ENCODE results near the gene RWDD4. TPM values are rescaled to one million over a fixed set of nuclear protein-coding genes. Genes with fewer than 3 reads are reported as not detected.
"Not testable (repeated sequence)": the region's sequence is repeated elsewhere in the genome, so short reads cannot be mapped to it uniquely, and the experiment has no call there.

The RWDD4 gene
- total RNA-seq, 4 donors from 2014 or later = 30.5 to 40.3 (median 30.9) TPM

DNA sequence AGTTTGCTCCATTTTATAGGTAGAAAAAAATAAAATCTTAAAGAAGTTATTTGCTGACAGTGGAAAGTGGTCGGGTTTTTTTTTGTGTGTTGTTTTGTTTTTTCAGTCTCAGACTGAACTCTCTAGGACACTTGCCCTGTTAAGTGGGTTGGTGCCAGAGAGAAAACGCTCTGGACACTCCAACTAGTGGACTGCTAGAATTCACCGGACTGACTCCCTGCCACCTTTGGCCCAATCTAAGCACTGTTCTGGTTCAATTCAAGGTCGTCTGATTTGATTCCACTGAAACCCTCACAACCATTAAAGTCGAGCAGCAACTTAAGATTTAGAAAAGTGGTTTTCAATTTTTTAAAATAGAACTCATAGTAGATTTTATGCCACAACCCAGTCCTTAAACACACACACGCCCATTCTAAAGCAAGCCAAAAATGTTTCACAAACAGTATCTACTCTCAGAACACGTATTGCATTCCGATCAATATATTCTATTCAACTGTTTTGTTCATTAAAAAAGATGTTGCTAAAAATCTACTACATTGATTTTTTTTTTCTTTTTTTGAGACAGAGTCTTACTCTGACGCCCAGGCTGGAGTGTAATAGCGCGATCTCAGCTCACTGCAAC lies 27.3 kb downstream of the RWDD4 start:
- Histone ChIP-seq H3K9me3 (no peaks in the 10 kb centered on the region), H3K36me3 (no peaks in the 10 kb centered on the region), H3K27me3 (no peaks in the 10 kb centered on the region), H3K4me3 (no peak overlapping the region), H3K27ac (replicated peaks in 1 of 4) (no peak overlapping the region), H3K4me1 (peaks cover 0 to 9% (median 6%) of the 10 kb centered on the region in 4 donors)
- intact Hi-C loops (cut with DNase I) = no loop called here
- TF ChIP-seq POLR2A (IDR thresholded peaks at IDR 0.05; ENCODE audit: low read depth) (no peak), POLR2AphosphoS5 (IDR thresholded peaks at IDR 0.05) (no peak), EP300 (IDR thresholded peaks at IDR 0.05) (no peak)
- TF ChIP-seq, protein P1, sequence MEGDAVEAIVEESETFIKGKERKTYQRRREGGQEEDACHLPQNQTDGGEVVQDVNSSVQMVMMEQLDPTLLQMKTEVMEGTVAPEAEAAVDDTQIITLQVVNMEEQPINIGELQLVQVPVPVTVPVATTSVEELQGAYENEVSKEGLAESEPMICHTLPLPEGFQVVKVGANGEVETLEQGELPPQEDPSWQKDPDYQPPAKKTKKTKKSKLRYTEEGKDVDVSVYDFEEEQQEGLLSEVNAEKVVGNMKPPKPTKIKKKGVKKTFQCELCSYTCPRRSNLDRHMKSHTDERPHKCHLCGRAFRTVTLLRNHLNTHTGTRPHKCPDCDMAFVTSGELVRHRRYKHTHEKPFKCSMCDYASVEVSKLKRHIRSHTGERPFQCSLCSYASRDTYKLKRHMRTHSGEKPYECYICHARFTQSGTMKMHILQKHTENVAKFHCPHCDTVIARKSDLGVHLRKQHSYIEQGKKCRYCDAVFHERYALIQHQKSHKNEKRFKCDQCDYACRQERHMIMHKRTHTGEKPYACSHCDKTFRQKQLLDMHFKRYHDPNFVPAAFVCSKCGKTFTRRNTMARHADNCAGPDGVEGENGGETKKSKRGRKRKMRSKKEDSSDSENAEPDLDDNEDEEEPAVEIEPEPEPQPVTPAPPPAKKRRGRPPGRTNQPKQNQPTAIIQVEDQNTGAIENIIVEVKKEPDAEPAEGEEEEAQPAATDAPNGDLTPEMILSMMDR (IDR thresholded peaks at IDR 0.05) = no peak
- no peak for DNase-seq (ENCODE audit: extremely low spot score)
- WGBS = 90% methylated on average over 11 of the region's 11 CpGs

- Histone ChIP-seq H3K4me1 (no peaks in the 10 kb centered on the region), H3K27me3 (no peaks in the 10 kb centered on the region), H3K4me3 (no peak overlapping the region), H3K27ac (replicated peaks in 1 of 4) (no peak overlapping the region), H3K36me3 (no peaks in the 10 kb centered on the region), H3K9me3 (no peaks in the 10 kb centered on the region)
- TF ChIP-seq POLR2A (IDR thresholded peaks at IDR 0.05; ENCODE audit: low read depth) (no peak), POLR2AphosphoS5 (IDR thresholded peaks at IDR 0.05) (no peak), EP300 (IDR thresholded peaks at IDR 0.05) (no peak)
- TF ChIP-seq, protein P1 (IDR thresholded peaks at IDR 0.05) = no peak
- 87% methylated on average over 12 of the region's 12 CpGs for WGBS
- DNase-seq (ENCODE audit: extremely low spot score) = no peak
- intact Hi-C loops (cut with DNase I) = no loop called here
Measured at GRCh38 chr4:183627979-183628588, 30.9 kb downstream of the RWDD4 start.

- H3K27me3 ChIP-seq; H3K9me3 ChIP-seq; H3K36me3 ChIP-seq; H3K27ac ChIP-seq (replicated peaks in 1 of 4); H3K4me1 ChIP-seq; intact Hi-C loops (cut with DNase I); DNase-seq (ENCODE audit: extremely low spot score); H3K4me3 ChIP-seq: not testable (repeated sequence)
- 79% methylated on average over 5 of the region's 5 CpGs for WGBS
Measured at GRCh38 chr4:183627286-183627685, 31.7 kb downstream of the RWDD4 start.

DNA sequence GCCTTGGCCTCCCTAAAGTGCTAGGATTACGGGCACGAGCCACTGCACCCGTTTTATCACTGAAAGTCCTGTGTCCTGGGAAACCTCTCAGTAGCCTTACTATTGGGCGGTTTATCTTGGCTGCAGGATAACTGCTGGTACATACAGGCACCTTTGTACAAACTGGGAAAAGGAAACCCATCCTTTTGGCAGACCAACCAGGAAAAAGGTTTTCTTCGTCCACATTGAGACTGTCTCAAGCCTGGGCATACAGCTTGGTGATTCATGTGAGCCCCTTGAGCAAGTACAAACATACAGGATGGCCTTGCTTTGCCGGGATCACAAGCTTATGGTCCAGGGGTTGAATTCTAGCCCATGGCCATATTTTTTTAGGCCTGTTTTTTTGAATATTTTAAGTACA lies 32.8 kb downstream of the RWDD4 start:
- DNase-seq (ENCODE audit: extremely low spot score) = no peak
- Histone ChIP-seq H3K36me3 (no peaks in the 10 kb centered on the region), H3K9me3 (no peaks in the 10 kb centered on the region), H3K27me3 (no peaks in the 10 kb centered on the region), H3K4me3 (no peak overlapping the region), H3K4me1 (no peaks in the 10 kb centered on the region), H3K27ac (replicated peaks in 1 of 4) (no peak overlapping the region)
- 93% methylated on average over 6 of the region's 6 CpGs for WGBS
- TF ChIP-seq POLR2AphosphoS5 (IDR thresholded peaks at IDR 0.05) = no peak
- TF ChIP-seq EP300 (IDR thresholded peaks at IDR 0.05) = no peak
- TF ChIP-seq, protein P1 (IDR thresholded peaks at IDR 0.05) = no peak
- TF ChIP-seq POLR2A (IDR thresholded peaks at IDR 0.05; ENCODE audit: low read depth) = no peak
- intact Hi-C loops (cut with DNase I) = no loop called here

DNA sequence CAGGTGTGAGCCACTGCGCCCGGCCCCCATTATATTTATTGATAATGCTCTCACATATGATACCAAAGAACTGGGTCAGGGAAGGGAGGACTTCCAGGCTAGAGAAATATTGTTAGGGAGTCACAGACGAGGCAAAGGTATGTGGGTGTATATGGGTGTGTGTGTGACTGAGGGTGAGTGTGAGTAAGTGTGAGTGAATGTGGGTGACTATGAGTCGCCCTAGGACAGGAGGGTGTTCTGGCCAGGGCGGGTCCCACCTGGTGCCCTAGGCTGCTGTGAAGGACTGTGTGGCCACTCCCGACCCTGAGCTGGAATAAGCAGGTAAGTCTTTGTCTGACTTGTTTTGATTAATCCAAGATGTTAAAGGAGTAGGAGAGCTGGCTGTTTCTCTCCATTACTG lies 34.4 kb downstream of the RWDD4 start:
- TF ChIP-seq POLR2AphosphoS5 (IDR thresholded peaks at IDR 0.05) (no peak), POLR2A (IDR thresholded peaks at IDR 0.05; ENCODE audit: low read depth) (no peak), EP300 (IDR thresholded peaks at IDR 0.05) (no peak)
- TF ChIP-seq, protein P1 (IDR thresholded peaks at IDR 0.05) = no peak
- 87% methylated on average over 6 of the region's 6 CpGs for WGBS
- no peak overlapping the region for H3K27ac ChIP-seq (replicated peaks in 1 of 4)

More for the DNA sequence above, 34.4 kb downstream of the RWDD4 start:
- peaks cover 0 to 3% (median 0%) of the 10 kb centered on the region in 4 donors for H3K4me1 ChIP-seq
- no peaks in the 10 kb centered on the region for H3K36me3 ChIP-seq
- no peaks in the 10 kb centered on the region for H3K27me3 ChIP-seq
- intact Hi-C loops (cut with DNase I) = no loop called here
- no peak overlapping the region for H3K4me3 ChIP-seq
- H3K9me3 ChIP-seq = no peaks in the 10 kb centered on the region
- no peak for DNase-seq (ENCODE audit: extremely low spot score)
